Suprapubic skin (tissue), 4 donors: Measurements from ENCODE around the gene ETFDH.

Experiments
- EP300 ChIP-seq: sonication (generic); formaldehyde crosslinking; IDR thresholded peaks from one replicate; pipeline ENCODE4 v1.6.1; 2017; ENCODE audit warnings: antibody characterized with exemption
- POLR2A ChIP-seq, 2 donors: fragments of 450-650 bp; IDR thresholded peaks; one replicate each; pipeline ENCODE4 v1.6.1; 2017; ENCODE audit warnings: antibody characterized with exemption in 2 of 2, mild to moderate bottlenecking in 2 of 2, moderate library complexity in 2 of 2
- POLR2AphosphoS5 ChIP-seq, 3 donors: sonication (generic); formaldehyde crosslinking; IDR thresholded peaks; one replicate each; pipeline ENCODE4 v1.6.1; 2017; ENCODE audit warnings: antibody characterized with exemption in 3 of 3
- TF ChIP-seq, protein P1 (sequence below), 2 donors: fragments of 200-600 bp in 1 of 2; fragments of 450-650 bp in 1 of 2; sonication (generic) in 1 of 2; IDR thresholded peaks; one replicate each; pipeline ENCODE4 v1.5.1; 2016 to 2019; ENCODE audit warnings: antibody characterized with exemption in 2 of 2, mild to moderate bottlenecking in 1 of 2, moderate library complexity in 1 of 2

DNA sequence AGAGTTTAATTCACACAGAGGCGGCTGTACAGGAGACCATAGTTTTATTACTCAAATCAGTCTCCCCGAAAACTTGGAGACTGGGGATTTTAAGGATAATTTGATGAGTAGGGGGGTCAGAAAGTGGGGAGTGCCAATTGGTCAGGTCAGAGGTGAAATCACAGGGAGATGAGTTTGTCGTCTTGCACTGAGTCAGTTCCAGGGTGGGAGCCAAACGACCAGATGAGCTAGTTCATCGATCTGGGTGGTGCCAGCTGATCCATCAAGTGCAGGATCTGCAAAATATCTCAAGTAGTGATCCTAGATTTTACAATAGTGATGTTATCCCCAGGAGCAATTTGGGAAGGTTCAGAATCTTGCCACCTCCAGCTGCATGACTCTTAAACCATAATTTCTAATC is 4.0 kb downstream of the ETFDH start:
- TF ChIP-seq, protein P1, sequence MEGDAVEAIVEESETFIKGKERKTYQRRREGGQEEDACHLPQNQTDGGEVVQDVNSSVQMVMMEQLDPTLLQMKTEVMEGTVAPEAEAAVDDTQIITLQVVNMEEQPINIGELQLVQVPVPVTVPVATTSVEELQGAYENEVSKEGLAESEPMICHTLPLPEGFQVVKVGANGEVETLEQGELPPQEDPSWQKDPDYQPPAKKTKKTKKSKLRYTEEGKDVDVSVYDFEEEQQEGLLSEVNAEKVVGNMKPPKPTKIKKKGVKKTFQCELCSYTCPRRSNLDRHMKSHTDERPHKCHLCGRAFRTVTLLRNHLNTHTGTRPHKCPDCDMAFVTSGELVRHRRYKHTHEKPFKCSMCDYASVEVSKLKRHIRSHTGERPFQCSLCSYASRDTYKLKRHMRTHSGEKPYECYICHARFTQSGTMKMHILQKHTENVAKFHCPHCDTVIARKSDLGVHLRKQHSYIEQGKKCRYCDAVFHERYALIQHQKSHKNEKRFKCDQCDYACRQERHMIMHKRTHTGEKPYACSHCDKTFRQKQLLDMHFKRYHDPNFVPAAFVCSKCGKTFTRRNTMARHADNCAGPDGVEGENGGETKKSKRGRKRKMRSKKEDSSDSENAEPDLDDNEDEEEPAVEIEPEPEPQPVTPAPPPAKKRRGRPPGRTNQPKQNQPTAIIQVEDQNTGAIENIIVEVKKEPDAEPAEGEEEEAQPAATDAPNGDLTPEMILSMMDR (IDR thresholded peaks at IDR 0.05), result no peak
- no peak for TF ChIP-seq EP300
- no peak for TF ChIP-seq POLR2A (IDR thresholded peaks at IDR 0.05)
- no peak for TF ChIP-seq POLR2AphosphoS5 (IDR thresholded peaks at IDR 0.05)
